Gastroesophageal sphincter (tissue), 3 donors: Measurements from ENCODE around the gene ACOT7.
A peak's percentile ranks its signal among the peaks of the same experiment; 100 is the strongest.

ENCODE experiments used
- EP300 ChIP-seq: sonication (generic); formaldehyde crosslinking; IDR thresholded peaks from one replicate; pipeline ENCODE4 v1.6.1; 2017; ENCODE audit warnings: antibody characterized with exemption, mild to moderate bottlenecking
- POLR2A ChIP-seq, 2 donors: fragments of 450-650 bp; IDR thresholded peaks; one replicate each; pipeline ENCODE4 v1.6.1; 2017; ENCODE audit warnings: antibody characterized with exemption in 2 of 2, mild to moderate bottlenecking in 2 of 2, moderate library complexity in 1 of 2
- POLR2AphosphoS5 ChIP-seq: sonication (generic); formaldehyde crosslinking; IDR thresholded peaks from one replicate; pipeline ENCODE4 v1.6.1; 2017; ENCODE audit warnings: antibody characterized with exemption
- TF ChIP-seq, protein P1 (sequence below), 4 experiments: fragments of 200-600 bp in 2 of 4; fragments of 450-650 bp in 2 of 4; sonication (generic) in 1 of 4; IDR thresholded peaks; one replicate each; pipeline ENCODE4 v1.5.1; 2017 to 2019; ENCODE audit warnings: antibody characterized with exemption in 4 of 4, mild to moderate bottlenecking in 2 of 4, moderate library complexity in 2 of 4

DNA sequence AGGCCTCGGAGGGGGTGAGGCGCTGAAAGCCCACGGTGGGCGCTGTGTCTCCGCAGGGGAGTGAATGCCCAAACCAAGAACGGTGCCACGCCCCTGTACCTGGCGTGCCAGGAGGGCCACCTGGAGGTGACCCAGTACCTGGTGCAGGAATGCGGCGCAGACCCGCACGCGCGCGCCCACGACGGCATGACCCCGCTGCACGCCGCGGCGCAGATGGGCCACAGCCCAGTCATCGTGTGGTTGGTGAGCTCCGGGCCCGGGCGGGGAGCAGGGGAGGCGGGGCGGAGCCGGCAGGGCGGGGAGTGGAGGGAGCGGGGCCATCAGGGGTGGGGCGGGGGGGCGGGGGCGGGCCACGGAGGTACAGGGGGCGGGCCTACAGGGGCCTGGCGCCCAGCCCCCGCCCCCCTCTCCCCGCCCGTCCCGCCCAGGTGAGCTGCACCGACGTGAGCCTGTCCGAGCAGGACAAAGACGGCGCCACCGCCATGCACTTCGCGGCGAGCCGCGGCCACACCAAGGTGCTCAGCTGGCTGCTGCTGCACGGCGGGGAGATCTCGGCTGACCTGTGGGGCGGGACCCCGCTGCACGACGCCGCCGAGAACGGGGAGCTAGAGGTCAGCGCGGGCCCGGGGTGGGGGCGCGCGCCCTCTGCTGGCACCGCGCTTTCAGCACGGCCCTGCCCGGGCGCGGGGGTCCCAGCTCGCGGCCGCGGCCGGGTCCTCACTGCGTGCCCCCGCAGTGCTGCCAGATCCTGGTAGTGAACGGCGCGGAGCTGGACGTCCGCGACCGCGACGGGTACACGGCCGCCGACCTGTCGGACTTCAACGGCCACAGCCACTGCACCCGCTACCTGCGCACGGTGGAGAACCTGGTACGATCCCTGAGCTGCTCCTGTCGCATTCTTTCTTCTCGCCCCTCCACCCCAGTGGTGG, 46.9 kb upstream of the ACOT7 start:
- TF ChIP-seq, protein P1, sequence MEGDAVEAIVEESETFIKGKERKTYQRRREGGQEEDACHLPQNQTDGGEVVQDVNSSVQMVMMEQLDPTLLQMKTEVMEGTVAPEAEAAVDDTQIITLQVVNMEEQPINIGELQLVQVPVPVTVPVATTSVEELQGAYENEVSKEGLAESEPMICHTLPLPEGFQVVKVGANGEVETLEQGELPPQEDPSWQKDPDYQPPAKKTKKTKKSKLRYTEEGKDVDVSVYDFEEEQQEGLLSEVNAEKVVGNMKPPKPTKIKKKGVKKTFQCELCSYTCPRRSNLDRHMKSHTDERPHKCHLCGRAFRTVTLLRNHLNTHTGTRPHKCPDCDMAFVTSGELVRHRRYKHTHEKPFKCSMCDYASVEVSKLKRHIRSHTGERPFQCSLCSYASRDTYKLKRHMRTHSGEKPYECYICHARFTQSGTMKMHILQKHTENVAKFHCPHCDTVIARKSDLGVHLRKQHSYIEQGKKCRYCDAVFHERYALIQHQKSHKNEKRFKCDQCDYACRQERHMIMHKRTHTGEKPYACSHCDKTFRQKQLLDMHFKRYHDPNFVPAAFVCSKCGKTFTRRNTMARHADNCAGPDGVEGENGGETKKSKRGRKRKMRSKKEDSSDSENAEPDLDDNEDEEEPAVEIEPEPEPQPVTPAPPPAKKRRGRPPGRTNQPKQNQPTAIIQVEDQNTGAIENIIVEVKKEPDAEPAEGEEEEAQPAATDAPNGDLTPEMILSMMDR (IDR thresholded peaks at IDR 0.05): peak in 1 of 4 experiments; percentile 48
- no peak for TF ChIP-seq EP300
- TF ChIP-seq POLR2A (IDR thresholded peaks at IDR 0.05): no peak
- TF ChIP-seq POLR2AphosphoS5: no peak
